ENCODE results near the gene EXD3. TPM values are rescaled to one million over a fixed set of nuclear protein-coding genes. Genes with fewer than 3 reads are reported as not detected.
"Not testable (repeated sequence)": the region's sequence is repeated elsewhere in the genome, so short reads cannot be mapped to it uniquely, and the experiment has no call there.

EXD3 gene
- total and polyA plus RNA-seq, 8 donors: 12.9 to 105 (median 24.0) TPM

DNA sequence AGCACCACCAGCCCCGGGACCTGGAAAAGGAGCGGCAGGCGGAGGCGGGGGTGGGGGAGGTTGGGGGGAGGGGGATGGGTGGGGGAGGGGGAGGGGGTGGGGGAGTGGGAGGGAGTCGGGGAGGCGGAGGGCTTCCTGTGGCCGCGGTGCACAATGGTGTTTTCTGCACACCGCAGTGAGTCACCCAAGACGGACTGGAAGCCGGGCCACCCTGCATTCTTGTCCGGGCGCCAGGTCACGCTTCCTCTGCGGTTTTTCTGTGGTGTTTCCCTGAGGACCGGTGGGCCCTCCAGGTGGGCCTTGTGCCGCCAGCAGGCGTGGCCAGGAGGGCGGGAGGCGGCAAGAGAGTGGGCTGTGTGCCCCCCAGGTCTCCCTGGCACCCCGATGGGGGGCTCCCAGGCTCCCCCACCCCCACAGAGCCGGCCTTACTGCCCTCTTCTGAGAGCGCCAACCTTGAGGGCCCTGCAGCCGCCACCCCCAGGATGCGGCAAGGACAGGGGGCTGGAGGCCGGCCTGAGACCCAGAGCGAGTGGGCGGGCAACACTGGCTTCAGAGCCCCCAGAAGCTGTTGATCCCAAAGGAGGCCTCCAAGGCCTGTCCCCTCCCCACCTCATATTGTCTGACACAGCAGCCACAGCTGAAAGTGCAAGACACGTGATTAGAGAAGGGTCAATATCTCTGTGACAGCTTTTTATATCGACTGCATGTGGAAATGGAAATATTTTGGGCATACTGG lies 11.1 kb downstream of the EXD3 start:
- H3K4me3 ChIP-seq: peak overlapping the region in 2 of 4 donors; percentile 10 to 31
- 11 to 27% (median 20%) methylated on average over 18 to 30 of the region's 30 CpGs for WGBS, 5 donors

DNA sequence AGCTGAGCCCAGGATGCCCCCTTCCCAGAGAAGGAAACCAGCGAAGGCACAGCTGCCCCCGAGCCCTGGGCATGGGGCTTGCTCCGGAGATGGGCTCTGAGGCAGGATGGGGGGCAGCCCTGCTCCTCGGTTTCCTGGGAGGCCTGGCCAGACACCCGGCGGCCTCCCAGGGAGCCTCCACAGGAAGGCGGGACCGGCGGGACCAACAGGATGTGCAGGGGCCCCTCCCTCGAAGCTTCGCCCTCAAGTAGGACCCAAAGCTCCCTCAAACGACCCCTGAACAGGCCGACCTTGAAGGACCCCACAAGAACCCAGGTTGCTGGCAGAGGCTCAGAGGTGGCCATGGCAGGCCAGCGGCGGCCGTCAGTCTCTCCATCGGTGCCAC lies 11.7 kb downstream of the EXD3 start:
- peak overlapping the region in 2 of 4 donors; percentile 10 to 31 for H3K4me3 ChIP-seq
- H3K36me3 ChIP-seq: no peaks in the 10 kb centered on the region
- no peaks in the 10 kb centered on the region for H3K9me3 ChIP-seq
- H3K4me1 ChIP-seq: peaks cover 27 to 55% (median 51%) of the 10 kb centered on the region in 4 donors
- H3K27ac ChIP-seq: peak overlapping the region; percentile 45 to 88 (median 76)
- H3K27me3 ChIP-seq: peaks cover 0 to 19% (median 5%) of the 10 kb centered on the region in 3 donors
- 17 to 37% (median 26%) methylated on average over 11 to 17 of the region's 17 CpGs; no CpG with 5 or more reads in 1 of the 5 donors for WGBS, 5 donors
- DNase-seq: no peak
- intact Hi-C loops (cut with DNase I; ENCODE audit: low total_unique reads): no loop called here
- TF ChIP-seq EP300 (IDR thresholded peaks at IDR 0.05) (no peak), POLR2A (IDR thresholded peaks at IDR 0.05) (no peak)
- TF ChIP-seq, protein P1, sequence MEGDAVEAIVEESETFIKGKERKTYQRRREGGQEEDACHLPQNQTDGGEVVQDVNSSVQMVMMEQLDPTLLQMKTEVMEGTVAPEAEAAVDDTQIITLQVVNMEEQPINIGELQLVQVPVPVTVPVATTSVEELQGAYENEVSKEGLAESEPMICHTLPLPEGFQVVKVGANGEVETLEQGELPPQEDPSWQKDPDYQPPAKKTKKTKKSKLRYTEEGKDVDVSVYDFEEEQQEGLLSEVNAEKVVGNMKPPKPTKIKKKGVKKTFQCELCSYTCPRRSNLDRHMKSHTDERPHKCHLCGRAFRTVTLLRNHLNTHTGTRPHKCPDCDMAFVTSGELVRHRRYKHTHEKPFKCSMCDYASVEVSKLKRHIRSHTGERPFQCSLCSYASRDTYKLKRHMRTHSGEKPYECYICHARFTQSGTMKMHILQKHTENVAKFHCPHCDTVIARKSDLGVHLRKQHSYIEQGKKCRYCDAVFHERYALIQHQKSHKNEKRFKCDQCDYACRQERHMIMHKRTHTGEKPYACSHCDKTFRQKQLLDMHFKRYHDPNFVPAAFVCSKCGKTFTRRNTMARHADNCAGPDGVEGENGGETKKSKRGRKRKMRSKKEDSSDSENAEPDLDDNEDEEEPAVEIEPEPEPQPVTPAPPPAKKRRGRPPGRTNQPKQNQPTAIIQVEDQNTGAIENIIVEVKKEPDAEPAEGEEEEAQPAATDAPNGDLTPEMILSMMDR (IDR thresholded peaks at IDR 0.05): no peak

More for the DNA sequence above, 11.1 kb downstream of the EXD3 start:
- Histone ChIP-seq H3K4me1 (peaks cover 22 to 50% (median 48%) of the 10 kb centered on the region in 4 donors), H3K27me3 (peaks cover 0 to 14% (median 5%) of the 10 kb centered on the region in 3 donors), H3K27ac (peak overlapping the region; percentile 45 to 88 (median 78)), H3K9me3 (no peaks in the 10 kb centered on the region), H3K36me3 (peaks cover 0 to under 1% (median 0%) of the 10 kb centered on the region in 4 donors)
- TF ChIP-seq EP300 (IDR thresholded peaks at IDR 0.05): no peak
- peak in 2 of 3 donors; percentile 17 to 62 for TF ChIP-seq POLR2AphosphoS5 (IDR thresholded peaks at IDR 0.05)
- peak; percentile 85 to 91 for DNase-seq
- intact Hi-C loops (cut with DNase I; ENCODE audit: low total_unique reads): no loop called here

DNA sequence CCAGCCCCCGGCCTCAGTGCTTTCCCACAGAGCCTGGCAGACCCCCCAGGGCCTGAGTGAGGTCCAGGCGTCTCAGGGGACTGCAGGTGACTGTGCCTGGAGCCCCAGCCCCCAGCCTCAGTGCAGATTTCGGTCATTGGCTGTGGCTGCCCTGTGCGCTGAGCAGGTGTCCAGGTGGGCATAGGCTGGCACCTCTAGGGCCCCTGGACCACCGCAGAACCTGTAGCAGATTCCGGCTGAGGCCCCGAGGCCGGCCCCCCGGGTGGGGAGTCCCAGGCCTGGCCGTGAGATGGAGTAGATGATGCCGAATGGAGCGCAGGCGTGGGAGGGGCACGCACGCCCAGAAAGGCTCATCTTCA lies 12.1 kb downstream of the EXD3 start:
- Histone ChIP-seq H3K36me3 (no peaks in the 10 kb centered on the region), H3K27me3 (peaks cover 0 to 19% (median 5%) of the 10 kb centered on the region in 3 donors), H3K4me3 (peak overlapping the region in 1 of 4 donors; percentile 31), H3K9me3 (no peaks in the 10 kb centered on the region), H3K4me1 (peaks cover 29 to 59% (median 54%) of the 10 kb centered on the region in 4 donors), H3K27ac (peak overlapping the region in 4 of 5 donors; percentile 15 to 88 (median 64))
- TF ChIP-seq EP300 (IDR thresholded peaks at IDR 0.05) (no peak), POLR2A (IDR thresholded peaks at IDR 0.05) (no peak), POLR2AphosphoS5 (IDR thresholded peaks at IDR 0.05) (no peak)
- TF ChIP-seq, protein P1 (IDR thresholded peaks at IDR 0.05): no peak
- intact Hi-C loops (cut with DNase I; ENCODE audit: low total_unique reads): no loop called here
- no peak for DNase-seq
- 77 to 90% (median 87%) methylated on average over 5 to 15 of the region's 15 CpGs for WGBS, 5 donors

DNA sequence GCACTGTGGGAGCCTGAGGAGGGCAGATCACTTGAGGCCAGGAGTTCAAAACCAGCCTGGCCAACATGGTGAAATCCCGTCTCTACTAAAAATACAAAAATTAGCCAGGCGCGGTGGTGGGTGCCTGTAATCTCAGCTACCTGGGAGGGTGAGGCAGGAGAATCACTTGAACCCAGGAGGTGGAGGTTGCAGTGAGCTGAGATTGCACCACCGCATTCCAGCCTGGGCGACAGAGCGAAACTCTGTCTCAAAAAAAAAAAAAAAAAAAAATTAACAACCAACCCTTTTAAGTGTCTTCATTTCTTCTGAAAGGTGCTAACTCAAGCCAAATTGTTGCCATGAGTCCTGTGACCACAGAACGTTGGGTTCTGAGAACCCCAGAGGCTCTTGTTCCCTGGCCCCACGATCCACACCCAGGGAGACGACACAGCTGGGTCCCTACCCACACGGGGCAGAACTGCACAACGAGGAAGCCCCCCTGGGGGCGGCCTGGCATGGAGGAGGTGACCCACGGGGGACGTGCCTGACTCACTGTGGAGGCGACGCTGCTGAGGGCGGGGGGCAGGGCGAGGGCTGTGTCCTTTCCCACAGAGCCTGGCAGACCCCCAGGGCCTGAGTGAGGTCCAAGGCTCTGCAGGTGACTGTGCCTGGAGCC lies 12.6 kb downstream of the EXD3 start:
- DNase-seq; intact Hi-C loops (cut with DNase I; ENCODE audit: low total_unique reads); H3K4me3 ChIP-seq; H3K36me3 ChIP-seq; H3K9me3 ChIP-seq: not testable (repeated sequence)
- peaks cover 0 to 19% (median 5%) of the 10 kb centered on the region in 3 donors for H3K27me3 ChIP-seq
- H3K27ac ChIP-seq: peak overlapping the region in 2 of 5 donors; percentile 76 to 88
- WGBS, 5 donors: 82 to 88% (median 87%) methylated on average over 10 to 18 of the region's 18 CpGs
- H3K4me1 ChIP-seq: peaks cover 29 to 63% (median 54%) of the 10 kb centered on the region in 4 donors

DNA sequence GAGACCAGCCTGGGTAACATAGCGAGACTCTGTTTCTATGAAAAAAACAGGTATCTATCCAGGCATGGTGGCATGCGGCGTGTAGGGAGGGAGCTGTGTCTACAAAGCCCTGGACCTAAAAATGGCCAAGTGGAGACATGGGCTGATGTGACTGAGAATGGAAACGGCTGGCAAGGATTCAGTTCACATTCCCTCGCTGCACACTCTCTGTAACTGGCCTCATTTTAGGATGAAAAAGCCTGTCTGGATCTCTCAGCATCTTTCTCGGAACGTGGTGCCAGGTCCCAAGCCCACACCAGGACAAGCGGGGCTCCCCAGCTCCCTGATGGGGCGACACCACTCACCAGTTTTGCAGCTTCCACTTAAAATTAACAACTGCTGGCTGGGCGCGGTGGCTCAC lies 13.4 kb downstream of the EXD3 start:
- no peaks in the 10 kb centered on the region for H3K36me3 ChIP-seq
- 88 to 97% (median 95%) methylated on average over 11 of the region's 11 CpGs for WGBS, 5 donors
- intact Hi-C loops (cut with DNase I; ENCODE audit: low total_unique reads): loop anchor here (10.0 kb wide), 1 partner anchor 105 kb away; the partner anchor contains the start of gene NRARP
- peaks cover 0 to 19% (median 5%) of the 10 kb centered on the region in 3 donors for H3K27me3 ChIP-seq
- no peak for DNase-seq
- no peaks in the 10 kb centered on the region for H3K9me3 ChIP-seq
- no peak overlapping the region for H3K4me3 ChIP-seq
- peaks cover 29 to 59% (median 52%) of the 10 kb centered on the region in 4 donors for H3K4me1 ChIP-seq
- TF ChIP-seq EP300 (IDR thresholded peaks at IDR 0.05) (no peak), POLR2AphosphoS5 (IDR thresholded peaks at IDR 0.05) (no peak), POLR2A (IDR thresholded peaks at IDR 0.05) (no peak)
- TF ChIP-seq, protein P1 (IDR thresholded peaks at IDR 0.05): no peak
- no peak overlapping the region for H3K27ac ChIP-seq

All from stomach (tissue), 9 donors.